ENCODE measurements around the gene PSMD7.
"Not testable (repeated sequence)": the region's sequence is repeated elsewhere in the genome, so short reads cannot be mapped to it uniquely, and the experiment has no call there.

The PSMD7 gene

GRCh38 chr16:74297145-74297665 lies 591 bp downstream of the PSMD7 start:
- no peak for DNase-seq (ENCODE audit: low read depth)

DNA sequence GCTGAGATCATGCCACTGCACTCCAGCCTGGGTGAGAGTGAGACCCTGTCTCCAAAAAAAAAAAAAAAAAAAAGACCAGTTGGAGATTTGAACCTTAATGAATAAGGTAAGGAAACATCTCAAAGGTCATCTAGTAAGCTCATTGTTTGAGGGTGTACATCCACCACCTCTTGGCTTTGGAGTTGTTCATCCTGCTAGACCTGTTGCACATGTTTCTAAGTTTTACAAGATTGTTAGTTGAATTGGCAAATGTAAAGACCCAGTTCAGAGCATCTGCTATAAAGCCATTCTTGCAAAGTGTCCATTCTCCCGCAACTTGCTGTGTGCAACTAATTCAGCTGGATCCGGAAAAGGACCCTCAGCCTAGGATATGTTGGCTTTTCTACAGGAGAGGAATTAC lies 1.5 kb downstream of the PSMD7 start:
- DNase-seq (ENCODE audit: low read depth) = no peak

GRCh38 chr16:74302341-74302740 lies 5.7 kb downstream of the PSMD7 start:
- no peak for DNase-seq (ENCODE audit: low read depth)

DNA sequence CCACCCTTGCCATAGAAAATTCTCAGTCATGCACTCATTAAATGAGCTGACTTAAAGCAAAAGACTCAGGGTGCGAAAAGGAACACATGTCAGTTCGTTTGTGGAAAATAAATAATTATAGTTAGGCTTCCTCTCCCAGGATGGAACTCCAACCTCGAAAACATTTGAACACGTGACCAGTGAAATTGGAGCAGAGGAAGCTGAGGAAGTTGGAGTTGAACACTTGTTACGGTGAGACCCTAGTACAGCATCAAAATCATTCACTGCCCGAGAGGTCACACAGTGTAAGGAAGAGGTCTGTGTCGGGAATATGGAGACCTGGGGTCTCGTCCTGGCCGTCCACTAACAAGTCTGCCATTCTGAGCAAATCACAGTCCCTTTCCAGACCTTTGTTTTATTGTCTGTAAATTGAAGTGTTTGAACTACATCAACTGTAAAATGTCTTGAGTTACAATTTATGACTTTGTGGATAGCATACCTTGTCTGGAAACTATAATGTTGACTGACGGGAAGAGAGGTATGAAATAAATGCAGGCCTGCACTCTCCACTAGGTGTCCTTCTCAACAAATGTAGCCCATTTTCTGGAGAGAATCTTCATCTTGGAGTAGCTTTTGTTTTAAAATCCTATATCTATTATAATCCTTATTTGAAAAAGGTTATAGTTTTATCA lies 7.7 kb downstream of the PSMD7 start:
- DNase-seq (ENCODE audit: low read depth) = no peak

- DNase-seq (ENCODE audit: low read depth) = no peak
These were observed 8.2 kb downstream of the PSMD7 start for GRCh38 chr16:74304835-74305176.

- DNase-seq (ENCODE audit: low read depth) = no peak
These were observed 8.7 kb downstream of the PSMD7 start for GRCh38 chr16:74305281-74305680.

- no peak for DNase-seq (ENCODE audit: low read depth)
These were observed 9.6 kb downstream of the PSMD7 start for GRCh38 chr16:74305978-74306784.

DNA sequence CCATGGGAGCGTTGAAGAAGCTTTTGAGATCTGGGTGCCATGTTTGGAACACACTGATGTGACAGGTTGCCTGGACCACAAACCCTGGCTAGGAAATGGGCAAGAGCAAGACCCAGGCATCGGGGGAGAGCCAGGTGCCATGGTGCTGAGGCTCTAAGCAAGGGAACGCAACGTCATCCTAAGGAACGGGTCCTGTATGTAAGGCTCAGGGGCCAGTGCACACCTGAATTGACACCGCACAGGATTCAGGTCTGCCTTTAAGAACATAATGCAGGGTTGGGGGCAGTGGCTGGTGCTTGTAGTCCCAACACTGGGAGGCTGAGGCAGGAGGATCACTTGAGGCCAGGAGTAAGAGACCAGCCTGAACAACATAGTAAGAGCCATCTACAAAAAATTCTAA lies 10.8 kb downstream of the PSMD7 start:
- no peak for DNase-seq (ENCODE audit: low read depth)

DNA sequence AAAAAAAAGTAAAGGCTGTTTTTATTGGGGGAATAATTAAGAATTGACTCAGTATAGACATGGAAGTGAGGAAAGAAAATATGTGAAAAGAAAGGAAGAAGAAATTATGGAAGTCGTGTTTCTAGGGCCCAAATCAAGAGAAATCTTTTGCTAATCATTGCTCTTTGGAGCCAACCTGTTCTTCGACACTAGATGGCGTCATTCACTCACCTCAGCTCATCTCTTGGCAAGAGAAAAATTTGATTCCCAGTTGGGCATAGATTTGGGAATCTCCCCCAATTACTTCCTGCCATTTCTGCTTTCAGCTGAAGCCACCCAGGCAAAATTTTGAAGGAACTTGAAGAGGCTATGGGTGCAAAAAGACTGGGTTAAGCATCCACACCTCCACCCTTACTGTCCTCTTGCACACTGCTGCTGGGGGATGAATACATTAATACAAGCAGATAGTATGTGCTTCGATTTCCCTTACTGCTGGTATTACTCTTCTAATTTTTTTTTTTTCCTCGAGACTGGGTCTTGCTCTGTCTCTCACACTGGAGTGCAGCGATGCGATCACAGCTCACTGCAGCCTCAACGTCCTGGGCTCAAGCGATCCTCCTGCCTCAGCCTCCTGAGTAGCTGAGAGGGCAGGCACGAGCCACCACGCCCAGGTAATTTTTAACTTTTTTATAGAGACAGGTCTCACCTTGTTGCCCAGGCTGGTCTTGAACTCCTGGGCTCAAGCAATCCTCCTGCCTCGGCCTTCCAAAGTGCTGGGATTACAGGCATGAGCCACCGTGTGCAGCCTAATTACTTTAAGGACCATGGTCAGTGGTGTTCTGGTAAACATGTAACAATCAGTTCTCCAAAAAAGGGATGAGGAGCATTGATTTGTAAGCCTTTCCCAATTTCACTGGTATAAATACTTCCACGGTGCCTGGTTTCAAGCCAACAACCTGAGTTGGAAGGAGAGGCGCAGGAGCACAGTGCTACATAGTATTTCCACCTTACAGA lies 13.5 kb downstream of the PSMD7 start:
- DNase-seq (ENCODE audit: low read depth) = no peak

- DNase-seq (ENCODE audit: low read depth) = no peak
These were observed 18.4 kb downstream of the PSMD7 start for GRCh38 chr16:74315059-74315458.

GRCh38 chr16:74320707-74321106 lies 24.1 kb downstream of the PSMD7 start:
- no peak for DNase-seq (ENCODE audit: low read depth)

- DNase-seq (ENCODE audit: low read depth) = no peak
These were observed 24.7 kb downstream of the PSMD7 start for GRCh38 chr16:74321356-74321755.

DNA sequence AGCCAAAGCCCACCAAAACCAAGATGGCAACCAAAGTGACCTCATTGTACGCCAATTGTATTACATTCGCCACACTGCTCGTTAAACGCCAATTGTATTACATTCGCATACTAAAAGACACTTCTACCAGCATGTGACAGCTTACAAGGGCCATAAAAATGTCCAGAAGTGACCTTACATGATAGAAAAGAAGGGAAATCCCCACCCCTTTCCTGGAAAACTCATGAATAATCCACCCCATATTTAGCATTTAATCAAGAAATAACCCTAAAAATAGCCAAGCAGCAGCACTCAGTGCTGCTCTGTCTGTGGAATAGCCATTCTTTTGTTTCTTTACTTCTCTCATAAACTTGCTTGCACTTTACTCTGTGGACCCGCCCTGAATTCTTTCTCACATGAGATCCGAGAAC lies 25.7 kb downstream of the PSMD7 start:
- DNase-seq (ENCODE audit: low read depth) = no peak

DNA sequence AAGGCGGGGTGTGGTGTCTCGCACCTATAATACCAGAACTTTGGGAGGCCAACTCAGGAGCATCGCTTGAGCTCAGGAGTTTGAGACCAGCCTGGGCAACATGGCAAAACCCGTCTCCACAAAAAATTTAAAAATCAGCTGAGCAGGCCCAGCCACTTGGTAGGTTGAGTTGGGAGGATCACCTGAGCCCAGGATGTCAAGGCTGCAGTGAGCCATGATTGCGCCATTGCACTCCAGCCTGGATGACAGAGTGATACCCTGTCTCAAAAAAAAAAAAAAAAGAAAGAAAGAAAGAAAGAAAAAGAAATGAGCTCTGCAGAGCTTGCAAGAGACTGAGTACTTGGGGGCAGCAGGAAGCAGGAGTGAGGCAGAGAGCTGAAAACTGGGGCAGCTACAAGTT lies 28.2 kb downstream of the PSMD7 start:
- not testable (repeated sequence) for DNase-seq (ENCODE audit: low read depth)

GRCh38 chr16:74325641-74326040 lies 29.0 kb downstream of the PSMD7 start:
- DNase-seq (ENCODE audit: low read depth) = no peak

DNA sequence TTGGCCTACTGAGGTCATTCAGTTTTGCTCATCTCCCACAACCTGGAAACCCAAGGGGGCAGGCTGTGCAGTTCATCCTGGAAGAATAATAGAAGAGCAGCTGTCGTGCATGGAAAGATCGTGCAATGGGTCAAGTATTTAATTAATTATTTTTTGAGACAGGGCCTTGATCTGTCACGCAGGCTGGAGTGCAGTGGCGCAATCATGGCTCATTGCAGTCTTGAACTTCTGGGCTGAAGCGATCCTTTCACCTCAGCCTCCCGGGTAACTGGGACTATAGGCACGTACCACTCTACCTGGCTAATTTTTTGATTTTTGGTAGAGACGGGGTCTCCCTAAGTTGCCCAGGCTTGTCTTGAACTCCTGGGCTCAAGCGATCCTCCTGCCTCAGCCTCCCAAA lies 31.7 kb downstream of the PSMD7 start:
- DNase-seq (ENCODE audit: low read depth) = not testable (repeated sequence)

- DNase-seq (ENCODE audit: low read depth) = not testable (repeated sequence)
These were observed 35.9 kb downstream of the PSMD7 start for GRCh38 chr16:74332469-74332868.

GRCh38 chr16:74337506-74337905 lies 40.9 kb downstream of the PSMD7 start:
- not testable (repeated sequence) for DNase-seq (ENCODE audit: low read depth)

GRCh38 chr16:74339226-74339625 lies 42.6 kb downstream of the PSMD7 start:
- DNase-seq (ENCODE audit: low read depth) = not testable (repeated sequence)

DNA sequence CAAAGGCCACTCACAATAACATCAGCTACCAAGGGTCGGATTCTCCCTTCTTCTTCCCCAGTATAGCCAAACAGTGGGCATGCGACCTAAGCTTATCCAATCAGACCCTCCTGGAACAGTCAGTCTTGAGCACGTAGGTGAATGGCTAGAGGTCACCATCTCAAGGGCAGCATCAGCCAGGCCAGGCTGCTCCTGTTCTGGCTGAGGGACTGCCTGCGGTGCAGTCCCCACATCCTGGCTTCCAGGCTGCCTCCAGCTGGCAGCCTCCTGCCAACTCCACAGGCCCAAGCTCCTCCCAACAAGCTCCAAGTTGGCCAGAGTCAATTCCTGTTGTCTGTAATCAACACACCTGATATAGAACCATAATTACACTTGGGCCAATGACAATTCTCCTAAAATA lies 56.4 kb downstream of the PSMD7 start:
- DNase-seq (ENCODE audit: low read depth) = not testable (repeated sequence)

Data from CMK (cell line).